AG04450 (cell line): ENCODE data around the gene SPATA25. TPM values are rescaled to one million over a fixed set of nuclear protein-coding genes. Genes with fewer than 3 reads are reported as not detected.
A peak's percentile ranks its signal among the peaks of the same experiment; 100 is the strongest.

ENCODE experiments used
- CTCF ChIA-PET: fragments of 300-600, 350-600 bp; formaldehyde crosslinking; extraction: SDS; loops from one replicate; lab custom pipeline; 2022; ENCODE audit warnings: antibody characterized with exemption, inconsistent platforms; lab: Charles Lee
- POLR2A ChIA-PET: fragments of 350-600 bp; formaldehyde crosslinking; extraction: SDS; loops from one replicate; lab custom pipeline; 2021; ENCODE audit warnings: antibody characterized with exemption, inconsistent platforms; lab: Yijun Ruan, JAX
- DNase-seq: peaks from one replicate; pipeline ENCODE4 v3.0.0-alpha.2; 2011; ENCODE audit warnings: low read depth, low spot score
- H3K27ac ChIP-seq: one replicate; pipeline ENCODE4 v1.5.1; 2012; ENCODE audit warnings: low read depth, low read length, control low read depth
- H3K27me3 ChIP-seq: one replicate; pipeline ENCODE4 v1.6.0; 2012; ENCODE audit warnings: low read length; ENCODE audit not compliant: control insufficient read depth, insufficient read depth
- H3K4me3 ChIP-seq: 2 replicates; pipeline ENCODE4 v1.5.1; 2011; ENCODE audit warnings: mild to moderate bottlenecking, low read depth, low read length, control low read depth
- H3K9me3 ChIP-seq: 2 replicates; pipeline ENCODE4 v1.5.1; 2012; ENCODE audit warnings: low read length; ENCODE audit not compliant: control insufficient read depth, insufficient read depth
- CTCF ChIP-seq: IDR thresholded peaks from 2 replicates; pipeline ENCODE4 v1.5.1; 2011; ENCODE audit warnings: low read depth, low read length, control low read depth, inconsistent platforms
- polyA plus RNA-seq: library from polyadenylated mRNA; depleted of rRNA; stranded (reverse); fragments of >200 nt; gene quantifications from 2 replicates; pipeline ENCODE4 v1.2.3, GENCODE V29; 2011

Gene SPATA25
- polyA plus RNA-seq, 1 experiment, result 0.50 TPM

- H3K4me3 ChIP-seq, result no peak overlapping the region
- H3K9me3 ChIP-seq, result no peaks in the 10 kb centered on the region; the same call in 1 of the 2 replicates
- ChIA-PET POLR2A (no interaction called here), CTCF (interaction anchor here (1.4 kb wide), 1 partner anchor 72 kb away, joined by 5 read pairs; no protein-coding TSS in a partner anchor)
- TF ChIP-seq CTCF, result no peak
- no peak overlapping the region for H3K27ac ChIP-seq
- DNase-seq, result no peak
- no peaks in the 10 kb centered on the region for H3K27me3 ChIP-seq
These were observed 9.9 kb upstream of the SPATA25 start for GRCh38 chr20:45897289-45897688.

GRCh38 chr20:45896641-45897161 is 9.3 kb upstream of the SPATA25 start:
- DNase-seq, result no peak
- H3K27me3 ChIP-seq, result no peaks in the 10 kb centered on the region
- CTCF ChIA-PET, result interaction anchor here (1.4 kb wide), 1 partner anchor 73 kb away, joined by 5 read pairs; no protein-coding TSS in a partner anchor
- H3K27ac ChIP-seq, result no peak overlapping the region
- H3K9me3 ChIP-seq, result no peaks in the 10 kb centered on the region; the same call in 1 of the 2 replicates
- POLR2A ChIA-PET, result no interaction called here
- no peak for TF ChIP-seq CTCF
- no peak overlapping the region for H3K4me3 ChIP-seq

GRCh38 chr20:45894797-45895196 is 7.4 kb upstream of the SPATA25 start:
- no peak overlapping the region for H3K4me3 ChIP-seq
- H3K9me3 ChIP-seq, result no peaks in the 10 kb centered on the region; the same call in 1 of the 2 replicates
- no peaks in the 10 kb centered on the region for H3K27me3 ChIP-seq
- POLR2A ChIA-PET, result no interaction called here
- H3K27ac ChIP-seq, result no peak overlapping the region
- TF ChIP-seq CTCF, result no peak
- DNase-seq, result no peak
- CTCF ChIA-PET, result no interaction called here

GRCh38 chr20:45893831-45894230 is 6.4 kb upstream of the SPATA25 start:
- no peak for TF ChIP-seq CTCF
- H3K27ac ChIP-seq, result no peak overlapping the region
- no peaks in the 10 kb centered on the region; the same call in 1 of the 2 replicates for H3K9me3 ChIP-seq
- POLR2A ChIA-PET, result interaction anchor here (0.5 to 1.2 kb wide), 2 partner anchors 26 to 31 kb away, joined by 3 to 6 read pairs; no protein-coding TSS in a partner anchor
- CTCF ChIA-PET, result no interaction called here
- H3K27me3 ChIP-seq, result no peaks in the 10 kb centered on the region
- no peak overlapping the region for H3K4me3 ChIP-seq
- DNase-seq, result no peak

- H3K27ac ChIP-seq, result no peak overlapping the region
- POLR2A ChIA-PET, result interaction anchor here (0.8 to 2.4 kb wide), 3 partner anchors 12 to 42 kb away, joined by 3 to 14 read pairs (median 6); partner anchors contain the start of gene ZSWIM1
- peak overlapping the region; percentile 25 for H3K4me3 ChIP-seq
- TF ChIP-seq CTCF, result no peak
- no peaks in the 10 kb centered on the region for H3K27me3 ChIP-seq
- DNase-seq, result no peak
- H3K9me3 ChIP-seq, result no peaks in the 10 kb centered on the region; the same call in 1 of the 2 replicates
- CTCF ChIA-PET, result interaction anchor here (0.6 to 1.2 kb wide), 2 partner anchors 9 to 89 kb away, joined by 3 read pairs; no protein-coding TSS in a partner anchor
These were observed 5.5 kb upstream of the SPATA25 start for GRCh38 chr20:45892828-45893500.
